Peyer's patch (tissue), 4 donors: ENCODE data around the gene CEP164.

Experiments used
- POLR2A ChIP-seq, 2 donors: fragments of 450-650 bp; IDR thresholded peaks; one replicate each; pipeline ENCODE4 v1.5.1; 2017; ENCODE audit warnings: antibody characterized with exemption in 2 of 2, mild to moderate bottlenecking in 2 of 2, moderate library complexity in 2 of 2
- TF ChIP-seq, protein P1 (sequence below), 6 experiments: fragments of 450-650 bp in 4 of 6; fragments of 200-600 bp in 2 of 6; sonication (generic) in 1 of 6; IDR thresholded peaks; one replicate each; pipeline ENCODE4 v1.5.1; 2017 to 2019; ENCODE audit warnings: antibody characterized with exemption in 6 of 6, mild to moderate bottlenecking in 3 of 6, moderate library complexity in 1 of 6

DNA sequence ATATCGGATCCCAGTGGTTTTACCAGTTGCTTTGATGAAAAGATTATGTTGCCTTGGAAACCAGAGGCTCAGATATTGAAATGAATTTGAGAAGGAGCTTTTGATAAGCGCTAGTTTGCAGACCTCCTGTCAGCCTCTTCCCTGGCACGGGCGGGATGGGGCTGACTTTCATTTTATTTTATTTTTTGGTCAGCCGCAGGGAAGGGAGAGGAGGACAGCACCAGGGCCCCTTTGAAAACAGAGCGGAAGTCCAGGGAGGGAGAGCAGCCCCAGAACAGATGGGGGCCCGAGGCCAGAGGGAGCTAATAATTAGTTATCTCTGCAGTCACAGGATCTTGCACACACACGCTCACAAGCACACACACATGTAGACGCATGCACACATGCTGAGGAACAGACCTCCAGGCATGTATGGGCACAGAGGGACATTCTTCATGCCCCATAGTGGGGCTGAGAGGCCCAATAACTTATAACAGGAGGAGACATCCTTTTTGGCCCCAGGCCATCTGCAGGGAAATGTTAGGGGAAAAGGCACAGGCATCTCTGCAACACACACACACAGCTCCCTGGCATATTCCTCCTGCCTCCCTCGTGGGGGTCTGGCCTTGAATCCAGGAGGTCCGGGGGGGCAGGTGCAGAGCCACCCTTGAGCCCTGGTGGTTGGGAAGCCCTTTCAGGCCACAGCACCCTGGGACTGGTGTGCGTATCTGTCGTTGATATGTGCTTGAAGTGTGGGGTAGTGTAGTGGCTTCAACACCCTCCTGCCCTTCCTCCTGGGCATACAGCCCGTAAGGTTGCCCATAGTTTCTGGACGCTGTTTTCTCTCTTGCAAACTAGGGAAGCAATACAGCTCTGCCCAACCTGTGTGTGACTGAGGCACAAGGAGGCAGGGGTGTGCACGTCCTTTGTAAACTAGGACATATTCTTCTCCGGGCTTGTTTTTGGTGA, 117.3 kb downstream of the CEP164 start:
- TF ChIP-seq, protein P1, sequence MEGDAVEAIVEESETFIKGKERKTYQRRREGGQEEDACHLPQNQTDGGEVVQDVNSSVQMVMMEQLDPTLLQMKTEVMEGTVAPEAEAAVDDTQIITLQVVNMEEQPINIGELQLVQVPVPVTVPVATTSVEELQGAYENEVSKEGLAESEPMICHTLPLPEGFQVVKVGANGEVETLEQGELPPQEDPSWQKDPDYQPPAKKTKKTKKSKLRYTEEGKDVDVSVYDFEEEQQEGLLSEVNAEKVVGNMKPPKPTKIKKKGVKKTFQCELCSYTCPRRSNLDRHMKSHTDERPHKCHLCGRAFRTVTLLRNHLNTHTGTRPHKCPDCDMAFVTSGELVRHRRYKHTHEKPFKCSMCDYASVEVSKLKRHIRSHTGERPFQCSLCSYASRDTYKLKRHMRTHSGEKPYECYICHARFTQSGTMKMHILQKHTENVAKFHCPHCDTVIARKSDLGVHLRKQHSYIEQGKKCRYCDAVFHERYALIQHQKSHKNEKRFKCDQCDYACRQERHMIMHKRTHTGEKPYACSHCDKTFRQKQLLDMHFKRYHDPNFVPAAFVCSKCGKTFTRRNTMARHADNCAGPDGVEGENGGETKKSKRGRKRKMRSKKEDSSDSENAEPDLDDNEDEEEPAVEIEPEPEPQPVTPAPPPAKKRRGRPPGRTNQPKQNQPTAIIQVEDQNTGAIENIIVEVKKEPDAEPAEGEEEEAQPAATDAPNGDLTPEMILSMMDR (IDR thresholded peaks at IDR 0.05): no peak
- TF ChIP-seq POLR2A (IDR thresholded peaks at IDR 0.05): no peak
